Measurements from ENCODE around the gene CCL27.
A peak's percentile ranks its signal among the peaks of the same experiment; 100 is the strongest.

CCL27 gene

DNA sequence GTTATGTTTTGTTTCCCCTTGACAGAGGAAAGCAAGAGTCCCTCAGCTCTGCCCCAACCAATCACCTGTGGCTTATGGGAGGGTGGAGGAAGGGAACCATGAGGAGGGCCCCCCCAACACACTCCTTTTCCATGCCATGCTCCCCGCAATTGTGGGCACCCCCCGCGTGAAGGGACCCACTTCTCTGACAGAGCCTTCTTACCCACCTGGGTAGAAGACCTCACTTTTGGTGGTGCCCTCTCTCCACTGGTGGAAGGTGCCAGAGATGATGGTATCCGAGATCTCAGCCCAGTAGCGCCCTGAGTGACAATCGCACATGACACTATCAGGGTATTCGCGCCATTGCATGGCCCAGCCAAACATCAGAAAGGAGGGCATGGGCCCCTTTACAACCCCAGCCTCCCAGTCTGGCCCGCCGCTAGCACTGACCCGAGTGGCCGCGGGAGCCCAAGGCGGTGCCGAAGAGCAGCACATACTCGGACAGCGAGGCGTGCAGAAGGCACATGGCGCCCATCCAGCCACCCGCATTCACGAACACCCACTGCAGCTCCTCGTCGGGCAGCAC, 25.6 kb downstream of the CCL27 start:
- peak overlapping the region; percentile 78 for H3K27ac ChIP-seq
- no peaks in the 10 kb centered on the region for H3K9me3 ChIP-seq (ENCODE audit: severe bottlenecking)
- peak overlapping the region; percentile 80 for H3K4me3 ChIP-seq (ENCODE audit: low read depth, low read length)
- H3K36me3 ChIP-seq: peaks cover 10% of the 10 kb centered on the region
- no peak for DNase-seq
- no peaks in the 10 kb centered on the region for H3K27me3 ChIP-seq (ENCODE audit: insufficient read depth, low read depth, severe bottlenecking)
- TF ChIP-seq, protein P1, sequence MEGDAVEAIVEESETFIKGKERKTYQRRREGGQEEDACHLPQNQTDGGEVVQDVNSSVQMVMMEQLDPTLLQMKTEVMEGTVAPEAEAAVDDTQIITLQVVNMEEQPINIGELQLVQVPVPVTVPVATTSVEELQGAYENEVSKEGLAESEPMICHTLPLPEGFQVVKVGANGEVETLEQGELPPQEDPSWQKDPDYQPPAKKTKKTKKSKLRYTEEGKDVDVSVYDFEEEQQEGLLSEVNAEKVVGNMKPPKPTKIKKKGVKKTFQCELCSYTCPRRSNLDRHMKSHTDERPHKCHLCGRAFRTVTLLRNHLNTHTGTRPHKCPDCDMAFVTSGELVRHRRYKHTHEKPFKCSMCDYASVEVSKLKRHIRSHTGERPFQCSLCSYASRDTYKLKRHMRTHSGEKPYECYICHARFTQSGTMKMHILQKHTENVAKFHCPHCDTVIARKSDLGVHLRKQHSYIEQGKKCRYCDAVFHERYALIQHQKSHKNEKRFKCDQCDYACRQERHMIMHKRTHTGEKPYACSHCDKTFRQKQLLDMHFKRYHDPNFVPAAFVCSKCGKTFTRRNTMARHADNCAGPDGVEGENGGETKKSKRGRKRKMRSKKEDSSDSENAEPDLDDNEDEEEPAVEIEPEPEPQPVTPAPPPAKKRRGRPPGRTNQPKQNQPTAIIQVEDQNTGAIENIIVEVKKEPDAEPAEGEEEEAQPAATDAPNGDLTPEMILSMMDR (IDR thresholded peaks at IDR 0.05; ENCODE audit: low read depth, low read length): no peak

DNA sequence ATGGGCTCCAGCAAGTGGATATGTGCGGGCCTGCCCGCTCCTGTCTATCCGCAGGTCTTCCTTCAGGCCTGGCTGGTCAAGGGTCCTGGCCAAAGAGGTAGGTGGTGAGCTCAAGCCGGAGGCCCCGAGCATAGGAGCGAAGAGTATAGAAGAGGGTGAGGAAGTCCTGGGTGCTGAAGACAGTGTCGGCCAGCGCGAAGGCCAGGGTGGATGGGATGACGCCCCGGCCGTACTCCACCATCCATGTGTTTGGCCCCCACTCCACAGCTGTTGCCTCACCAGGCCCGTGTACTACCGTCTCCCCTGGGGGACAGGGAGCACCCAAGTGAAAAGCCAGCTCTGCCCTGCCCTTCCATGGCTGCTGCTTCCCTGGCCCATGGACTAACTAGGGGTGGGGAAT, 26.9 kb downstream of the CCL27 start:
- TF ChIP-seq, protein P1 (IDR thresholded peaks at IDR 0.05; ENCODE audit: low read depth, low read length): no peak
- Histone ChIP-seq H3K27me3 (ENCODE audit: insufficient read depth, low read depth, severe bottlenecking) (no peaks in the 10 kb centered on the region), H3K4me3 (ENCODE audit: low read depth, low read length) (no peak overlapping the region), H3K27ac (no peak overlapping the region), H3K9me3 (ENCODE audit: severe bottlenecking) (no peaks in the 10 kb centered on the region), H3K36me3 (peaks cover 10% of the 10 kb centered on the region)
- DNase-seq: no peak

DNA sequence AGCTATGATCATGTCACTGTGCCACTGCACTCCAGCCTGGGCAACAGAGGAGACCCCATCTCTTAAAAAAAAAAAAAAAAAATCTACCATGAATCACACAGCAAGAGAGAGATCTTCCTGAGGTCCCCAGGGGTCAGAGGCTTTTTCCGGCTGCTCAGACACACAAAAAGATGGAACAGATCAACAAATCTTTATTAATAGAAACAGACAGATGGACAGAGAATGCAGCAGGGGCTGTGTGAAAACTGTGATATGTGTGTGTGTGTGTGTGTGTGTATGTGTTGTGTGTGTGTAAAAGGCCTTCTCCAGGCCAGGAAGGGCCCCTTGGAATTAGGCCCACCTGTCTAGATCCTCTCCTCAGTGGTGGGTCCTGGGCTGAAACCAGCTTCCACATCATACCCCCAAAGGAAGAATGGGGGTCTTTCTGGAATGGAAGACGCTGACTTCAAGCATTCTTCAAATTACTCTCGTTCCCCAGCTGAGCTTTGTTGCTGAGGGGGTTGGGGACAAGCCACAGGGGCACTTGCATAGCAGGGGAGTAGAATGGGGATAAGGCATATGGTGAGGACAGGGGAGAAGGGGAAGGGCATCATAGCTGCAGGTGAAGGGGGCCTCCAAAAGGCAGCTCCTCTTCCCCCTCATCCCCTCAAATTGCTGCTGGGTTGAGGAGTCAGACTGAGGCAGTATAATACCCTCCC, 27.8 kb downstream of the CCL27 start:
- Histone ChIP-seq H3K9me3 (ENCODE audit: severe bottlenecking) (no peaks in the 10 kb centered on the region), H3K27me3 (ENCODE audit: insufficient read depth, low read depth, severe bottlenecking) (peaks cover 5% of the 10 kb centered on the region), H3K27ac (no peak overlapping the region), H3K4me3 (ENCODE audit: low read depth, low read length) (no peak overlapping the region), H3K36me3 (peaks cover 10% of the 10 kb centered on the region)
- TF ChIP-seq, protein P1 (IDR thresholded peaks at IDR 0.05; ENCODE audit: low read depth, low read length): no peak
- no peak for DNase-seq

DNA sequence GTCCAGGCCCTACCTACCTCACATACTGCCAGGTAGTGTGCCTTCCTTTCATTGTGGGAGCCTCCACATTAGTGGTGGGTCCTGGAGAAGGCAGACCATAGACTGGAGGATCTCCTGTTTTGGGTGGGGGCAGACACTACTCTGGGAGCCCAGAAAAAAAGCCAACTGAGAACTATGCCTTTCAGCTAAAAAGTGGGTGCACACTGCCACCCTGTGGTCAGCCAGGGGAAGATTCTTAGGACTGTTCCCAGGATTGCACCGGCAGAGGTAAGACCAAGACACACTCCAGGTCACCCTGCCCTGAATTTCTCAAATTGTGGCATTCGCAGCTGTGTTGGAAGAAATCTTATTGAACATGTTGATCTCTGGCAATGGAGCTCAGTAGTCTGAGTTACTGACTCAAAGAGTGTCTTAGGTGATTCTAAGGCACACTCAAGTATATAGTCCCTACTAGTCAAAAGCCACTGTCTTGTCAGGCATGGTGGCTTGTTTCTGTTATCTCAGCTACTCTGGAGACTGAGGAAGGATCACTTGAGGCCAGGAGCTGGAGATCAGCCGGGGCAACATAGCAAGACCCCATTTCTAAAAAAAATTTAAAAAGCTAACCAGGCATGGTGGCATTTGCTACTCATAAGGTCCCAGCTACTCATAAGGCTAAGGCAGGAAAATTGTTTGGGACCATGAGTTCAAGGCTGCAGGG, 28.5 kb downstream of the CCL27 start:
- DNase-seq: peak; percentile 76
- Histone ChIP-seq H3K36me3 (peaks cover 10% of the 10 kb centered on the region), H3K4me3 (ENCODE audit: low read depth, low read length) (no peak overlapping the region), H3K9me3 (ENCODE audit: severe bottlenecking) (no peaks in the 10 kb centered on the region), H3K27ac (peak overlapping the region; percentile 35; the same call in 1 of the 2 replicates), H3K27me3 (ENCODE audit: insufficient read depth, low read depth, severe bottlenecking) (peaks cover 10% of the 10 kb centered on the region)
- TF ChIP-seq, protein P1 (IDR thresholded peaks at IDR 0.05; ENCODE audit: low read depth, low read length): peak; percentile 81

DNA sequence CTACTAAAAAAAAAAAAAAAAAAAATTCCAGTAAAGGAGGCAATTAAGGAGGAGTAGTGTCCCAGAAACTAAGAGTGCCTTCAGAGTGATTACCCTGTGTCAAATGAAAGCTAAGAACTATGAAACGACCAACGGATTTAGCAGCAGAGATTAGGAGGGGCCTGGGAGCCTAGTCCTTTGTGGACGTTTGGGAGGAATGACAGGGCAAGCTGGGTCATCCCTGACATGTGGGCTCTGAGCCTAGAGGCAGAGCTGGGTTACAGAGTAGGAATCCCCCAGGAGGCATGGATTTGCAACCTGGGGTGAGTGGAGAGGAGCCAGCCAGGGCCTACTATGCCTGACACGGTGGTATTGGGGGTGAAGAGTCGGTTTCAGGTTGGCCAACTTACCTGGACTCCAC, 29.3 kb downstream of the CCL27 start:
- H3K27ac ChIP-seq: peak overlapping the region; percentile 35
- H3K36me3 ChIP-seq: peaks cover 10% of the 10 kb centered on the region
- peaks cover 15% of the 10 kb centered on the region for H3K27me3 ChIP-seq (ENCODE audit: insufficient read depth, low read depth, severe bottlenecking)
- peak; percentile 83 for DNase-seq
- TF ChIP-seq, protein P1 (IDR thresholded peaks at IDR 0.05; ENCODE audit: low read depth, low read length): no peak
- no peak overlapping the region for H3K4me3 ChIP-seq (ENCODE audit: low read depth, low read length)
- H3K9me3 ChIP-seq (ENCODE audit: severe bottlenecking): no peaks in the 10 kb centered on the region
